GM10248 (cell line): ENCODE results near the gene ABTB1.

Experiments used
- CTCF ChIA-PET: fragments of 300-600 bp; sonication (Branson Sonifier 250); formaldehyde crosslinking; extraction: SDS; loops from one replicate; lab custom pipeline; 2021; ENCODE audit warnings: antibody characterized with exemption; lab: Yijun Ruan, JAX
- POLR2A ChIA-PET: fragments of 350-650 bp; sonication (Branson Sonifier 250); formaldehyde crosslinking; extraction: SDS; loops from one replicate; lab custom pipeline; 2020; ENCODE audit warnings: antibody characterized with exemption; lab: Yijun Ruan, JAX
- DNase-seq: peaks from one replicate; pipeline ENCODE4 v3.0.0; 2012; ENCODE audit errors: extremely low spot score
- CTCF ChIP-seq: IDR thresholded peaks from 2 replicates; pipeline ENCODE4 v1.5.1; 2012; ENCODE audit warnings: mild to moderate bottlenecking, low read depth; ENCODE audit errors: extremely low read depth, missing control alignments, control extremely low read depth

The ABTB1 gene

DNA sequence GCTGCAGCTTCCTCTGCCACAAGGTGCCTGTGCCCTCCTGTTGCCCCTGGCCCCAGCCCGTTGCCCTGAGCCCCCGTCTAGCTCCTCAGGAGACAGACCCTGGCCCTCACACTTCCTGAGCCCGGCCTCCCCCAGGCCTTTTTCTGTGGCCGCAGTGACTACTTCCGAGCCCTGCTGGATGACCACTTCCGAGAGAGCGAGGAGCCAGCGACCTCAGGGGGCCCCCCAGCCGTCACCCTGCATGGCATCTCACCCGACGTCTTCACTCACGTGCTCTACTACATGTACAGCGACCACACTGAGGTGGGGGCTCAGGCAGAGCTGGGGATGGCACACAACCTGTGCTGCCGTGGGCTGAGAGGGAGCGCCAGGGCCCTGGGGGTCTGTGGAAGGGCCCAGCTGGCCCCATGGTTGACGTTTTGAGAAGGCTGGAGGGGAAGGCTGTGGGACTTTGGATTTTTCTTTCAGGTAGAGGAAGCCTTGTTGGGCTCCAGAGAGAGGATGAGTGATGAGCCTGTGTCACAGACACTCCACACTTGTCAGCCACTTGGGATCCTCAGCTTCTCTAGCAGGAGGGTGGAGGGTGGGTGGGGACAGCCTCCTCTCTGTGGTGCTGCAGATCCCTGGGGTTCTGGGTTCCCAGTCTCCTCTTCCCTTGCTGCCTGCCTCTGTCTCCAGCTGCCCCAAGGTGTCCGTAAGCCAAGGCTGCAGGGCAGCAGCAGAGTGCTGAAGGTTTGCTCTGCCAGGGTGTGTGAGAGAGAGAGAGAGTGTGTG lies 5.0 kb downstream of the ABTB1 start:
- no peak for TF ChIP-seq CTCF
- no peak for DNase-seq
- CTCF ChIA-PET: interaction anchor here (0.8 to 1.4 kb wide), 3 partner anchors 12 to 294 kb away, joined by 3 to 5 read pairs (median 4); no protein-coding TSS in a partner anchor
- POLR2A ChIA-PET: interaction anchor here (0.6 kb wide), 1 partner anchor 29 kb away, joined by 5 read pairs; no protein-coding TSS in a partner anchor

DNA sequence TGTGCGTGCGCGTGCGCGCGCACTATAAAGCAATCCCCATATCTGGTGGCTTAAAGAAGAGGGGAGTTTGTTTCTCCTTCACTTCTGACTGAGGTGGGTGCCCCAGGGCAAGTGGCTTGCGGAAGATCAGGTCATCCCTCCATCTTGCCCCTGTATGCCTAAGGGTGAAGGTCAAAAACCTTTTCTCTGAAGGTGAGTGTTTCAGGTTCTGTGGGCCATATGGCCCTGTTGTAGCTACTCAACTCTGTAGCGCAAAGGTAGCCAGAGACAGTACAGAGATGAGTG lies 5.5 kb downstream of the ABTB1 start:
- CTCF ChIA-PET: interaction anchor here (2.3 kb wide), 1 partner anchor 18 kb away, joined by 13 read pairs; no protein-coding TSS in a partner anchor
- POLR2A ChIA-PET: no interaction called here
- TF ChIP-seq CTCF: no peak
- no peak for DNase-seq

DNA sequence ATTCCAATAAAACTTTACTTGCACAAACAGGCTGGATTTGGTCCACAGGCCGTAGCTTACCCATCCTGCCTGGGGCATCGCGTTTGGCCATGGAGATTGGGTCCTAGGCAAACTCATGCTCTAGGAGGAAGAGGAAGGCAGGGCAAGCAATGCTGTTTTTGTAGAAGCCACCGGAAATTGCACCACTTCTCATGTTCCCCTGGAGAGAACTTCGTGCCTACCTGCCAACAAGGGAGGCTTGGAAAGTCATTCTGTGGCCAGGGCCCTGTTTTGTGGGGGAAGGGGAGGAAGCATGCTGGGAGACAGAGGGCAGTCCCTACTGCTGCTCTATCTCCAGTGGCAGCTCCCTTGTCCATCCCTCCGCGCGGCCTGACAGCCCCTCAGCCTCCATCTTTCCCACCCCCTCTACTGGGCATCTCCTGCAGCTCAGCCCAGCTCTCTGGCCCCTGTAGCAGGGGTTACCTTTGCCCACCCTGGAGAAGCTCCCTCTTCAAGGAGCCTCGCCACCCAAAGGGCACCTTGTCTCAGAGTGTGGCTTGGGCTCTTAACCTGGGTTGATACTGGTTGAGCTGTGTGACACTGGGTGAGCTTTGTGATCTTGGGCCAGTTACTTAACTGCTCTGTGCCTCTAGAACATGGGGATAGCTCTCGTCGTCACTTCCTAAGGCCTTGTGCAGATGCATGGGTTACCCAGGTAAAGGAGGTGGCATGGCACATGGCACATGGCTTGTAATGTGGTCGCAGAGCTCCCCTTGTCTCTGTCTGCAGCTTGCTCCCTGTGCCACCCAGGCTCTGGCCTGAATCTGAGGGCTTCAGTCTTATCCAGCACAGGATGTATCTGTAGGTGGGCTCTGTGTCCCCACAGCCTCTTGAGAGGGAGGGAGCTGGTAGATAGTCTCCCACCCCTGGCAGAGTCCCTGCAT lies 6.1 kb downstream of the ABTB1 start:
- DNase-seq: no peak
- POLR2A ChIA-PET: interaction anchor here (0.6 kb wide), 1 partner anchor 113 kb away, joined by 3 read pairs; no protein-coding TSS in a partner anchor
- no peak for TF ChIP-seq CTCF
- CTCF ChIA-PET: interaction anchor here (1.5 to 4.7 kb wide), 4 partner anchors 13 to 292 kb away, joined by 6 to 22 read pairs (median 10); no protein-coding TSS in a partner anchor

GRCh38 chr3:127679534-127680145 lies 6.9 kb downstream of the ABTB1 start:
- ChIA-PET POLR2A (interaction anchor here (0.6 kb wide), 1 partner anchor 113 kb away, joined by 3 read pairs; no protein-coding TSS in a partner anchor), CTCF (interaction anchor here (1.5 to 4.7 kb wide), 4 partner anchors 12 to 292 kb away, joined by 6 to 22 read pairs (median 10); no protein-coding TSS in a partner anchor)
- no peak for TF ChIP-seq CTCF
- DNase-seq: no peak

DNA sequence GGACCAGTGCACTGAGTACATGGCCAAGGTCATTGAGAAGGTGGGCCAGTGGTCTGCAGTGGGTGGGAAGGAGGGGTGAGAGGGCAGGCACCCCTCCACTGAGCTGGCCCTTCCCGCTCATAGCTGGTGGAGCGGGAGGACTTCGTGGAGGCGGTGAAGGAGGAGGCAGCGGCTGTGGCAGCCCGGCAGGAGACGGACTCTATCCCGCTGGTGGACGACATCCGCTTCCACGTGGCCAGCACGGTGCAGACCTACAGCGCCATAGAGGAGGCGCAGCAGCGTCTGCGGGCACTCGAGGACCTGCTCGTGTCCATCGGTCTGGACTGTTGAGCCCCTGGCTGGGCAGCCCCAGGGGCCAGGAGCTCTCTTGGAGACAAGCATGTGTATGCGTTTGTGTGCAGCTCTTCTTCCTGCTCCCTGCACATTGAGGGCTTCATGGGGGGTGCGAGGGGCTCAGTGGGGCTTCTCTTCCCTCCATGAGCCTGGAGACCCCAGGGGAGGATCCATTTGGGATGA lies 7.5 kb downstream of the ABTB1 start:
- ChIA-PET POLR2A (no interaction called here), CTCF (interaction anchor here (1.5 to 4.7 kb wide), 4 partner anchors 11 to 291 kb away, joined by 6 to 22 read pairs (median 10); no protein-coding TSS in a partner anchor)
- DNase-seq: no peak
- no peak for TF ChIP-seq CTCF
